ENCODE results near the gene AMD1. TPM values are rescaled to one million over a fixed set of nuclear protein-coding genes. Genes with fewer than 3 reads are reported as not detected.

The AMD1 gene
- total and polyA plus RNA-seq, 2 of the 8 experiments (the other 6 are each of a cell fraction or from before 2014, with no cell fraction given): 60.9 to 177 TPM

DNA sequence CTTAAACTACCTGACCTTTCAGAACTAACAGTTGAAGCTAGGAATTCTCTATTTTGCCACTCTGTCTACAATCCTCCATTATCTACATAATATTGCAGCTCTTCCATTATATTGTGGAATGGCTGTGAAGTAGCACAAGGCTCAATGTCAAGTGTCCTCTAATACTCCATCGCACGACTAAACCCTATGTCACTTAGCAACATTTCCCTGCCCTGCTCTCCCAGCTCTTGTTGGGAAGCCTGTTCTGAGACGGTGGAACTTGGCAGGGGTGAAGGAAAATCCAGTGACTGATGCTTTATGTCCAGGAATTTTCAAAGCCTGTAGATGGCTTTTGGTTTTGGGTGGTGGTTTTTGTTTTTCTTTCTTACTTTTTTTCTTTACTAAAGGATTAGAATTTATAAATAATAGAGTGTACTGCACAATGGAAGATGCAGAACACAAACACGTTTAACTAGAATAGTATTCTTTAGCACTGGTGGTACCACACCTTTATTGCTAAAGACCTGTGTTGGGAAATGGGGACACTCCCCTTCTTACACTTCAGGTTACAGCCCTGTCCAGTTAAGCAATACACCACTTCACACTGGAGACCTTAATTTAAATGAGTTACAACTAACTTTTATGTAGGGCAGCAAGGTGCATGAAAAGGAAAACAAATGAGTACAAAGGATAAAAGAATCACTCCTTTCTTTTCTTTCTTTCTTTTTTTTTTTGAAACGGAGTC lies 20.7 kb upstream of the AMD1 start (continued):
- TF ChIP-seq PHF8 (conservative IDR thresholded peaks at IDR 0.05; ENCODE audit: low read depth, low read length): no peak
- no peak for TF ChIP-seq RBBP5 (IDR thresholded peaks at IDR 0.05; ENCODE audit: borderline replicate concordance, low read depth, low read length)
- no peak for TF ChIP-seq POU5F1 (IDR thresholded peaks at IDR 0.05; ENCODE audit: low read depth, low read length)
- TF ChIP-seq, protein P1, sequence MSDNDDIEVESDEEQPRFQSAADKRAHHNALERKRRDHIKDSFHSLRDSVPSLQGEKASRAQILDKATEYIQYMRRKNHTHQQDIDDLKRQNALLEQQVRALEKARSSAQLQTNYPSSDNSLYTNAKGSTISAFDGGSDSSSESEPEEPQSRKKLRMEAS (IDR thresholded peaks at IDR 0.05): no peak
- no peak for TF ChIP-seq NANOG (IDR thresholded peaks at IDR 0.05; ENCODE audit: insufficient read depth, low read depth, low read length, poor library complexity, severe bottlenecking)
- no peak for TF ChIP-seq CEBPB (IDR thresholded peaks at IDR 0.05; ENCODE audit: low read depth, low read length)
- TF ChIP-seq BCL11A (IDR thresholded peaks at IDR 0.05; ENCODE audit: low read depth in 2 of 2, low read length in 2 of 2): no peak
- TF ChIP-seq SP1 (IDR thresholded peaks at IDR 0.05; ENCODE audit: low read depth, low read length): no peak
- TF ChIP-seq RAD21 (IDR thresholded peaks at IDR 0.05 in 1 of 2, conservative IDR thresholded peaks at IDR 0.05 in 1 of 2; ENCODE audit: low read depth in 2 of 2, low read length in 2 of 2): no peak
- TF ChIP-seq, protein P2, sequence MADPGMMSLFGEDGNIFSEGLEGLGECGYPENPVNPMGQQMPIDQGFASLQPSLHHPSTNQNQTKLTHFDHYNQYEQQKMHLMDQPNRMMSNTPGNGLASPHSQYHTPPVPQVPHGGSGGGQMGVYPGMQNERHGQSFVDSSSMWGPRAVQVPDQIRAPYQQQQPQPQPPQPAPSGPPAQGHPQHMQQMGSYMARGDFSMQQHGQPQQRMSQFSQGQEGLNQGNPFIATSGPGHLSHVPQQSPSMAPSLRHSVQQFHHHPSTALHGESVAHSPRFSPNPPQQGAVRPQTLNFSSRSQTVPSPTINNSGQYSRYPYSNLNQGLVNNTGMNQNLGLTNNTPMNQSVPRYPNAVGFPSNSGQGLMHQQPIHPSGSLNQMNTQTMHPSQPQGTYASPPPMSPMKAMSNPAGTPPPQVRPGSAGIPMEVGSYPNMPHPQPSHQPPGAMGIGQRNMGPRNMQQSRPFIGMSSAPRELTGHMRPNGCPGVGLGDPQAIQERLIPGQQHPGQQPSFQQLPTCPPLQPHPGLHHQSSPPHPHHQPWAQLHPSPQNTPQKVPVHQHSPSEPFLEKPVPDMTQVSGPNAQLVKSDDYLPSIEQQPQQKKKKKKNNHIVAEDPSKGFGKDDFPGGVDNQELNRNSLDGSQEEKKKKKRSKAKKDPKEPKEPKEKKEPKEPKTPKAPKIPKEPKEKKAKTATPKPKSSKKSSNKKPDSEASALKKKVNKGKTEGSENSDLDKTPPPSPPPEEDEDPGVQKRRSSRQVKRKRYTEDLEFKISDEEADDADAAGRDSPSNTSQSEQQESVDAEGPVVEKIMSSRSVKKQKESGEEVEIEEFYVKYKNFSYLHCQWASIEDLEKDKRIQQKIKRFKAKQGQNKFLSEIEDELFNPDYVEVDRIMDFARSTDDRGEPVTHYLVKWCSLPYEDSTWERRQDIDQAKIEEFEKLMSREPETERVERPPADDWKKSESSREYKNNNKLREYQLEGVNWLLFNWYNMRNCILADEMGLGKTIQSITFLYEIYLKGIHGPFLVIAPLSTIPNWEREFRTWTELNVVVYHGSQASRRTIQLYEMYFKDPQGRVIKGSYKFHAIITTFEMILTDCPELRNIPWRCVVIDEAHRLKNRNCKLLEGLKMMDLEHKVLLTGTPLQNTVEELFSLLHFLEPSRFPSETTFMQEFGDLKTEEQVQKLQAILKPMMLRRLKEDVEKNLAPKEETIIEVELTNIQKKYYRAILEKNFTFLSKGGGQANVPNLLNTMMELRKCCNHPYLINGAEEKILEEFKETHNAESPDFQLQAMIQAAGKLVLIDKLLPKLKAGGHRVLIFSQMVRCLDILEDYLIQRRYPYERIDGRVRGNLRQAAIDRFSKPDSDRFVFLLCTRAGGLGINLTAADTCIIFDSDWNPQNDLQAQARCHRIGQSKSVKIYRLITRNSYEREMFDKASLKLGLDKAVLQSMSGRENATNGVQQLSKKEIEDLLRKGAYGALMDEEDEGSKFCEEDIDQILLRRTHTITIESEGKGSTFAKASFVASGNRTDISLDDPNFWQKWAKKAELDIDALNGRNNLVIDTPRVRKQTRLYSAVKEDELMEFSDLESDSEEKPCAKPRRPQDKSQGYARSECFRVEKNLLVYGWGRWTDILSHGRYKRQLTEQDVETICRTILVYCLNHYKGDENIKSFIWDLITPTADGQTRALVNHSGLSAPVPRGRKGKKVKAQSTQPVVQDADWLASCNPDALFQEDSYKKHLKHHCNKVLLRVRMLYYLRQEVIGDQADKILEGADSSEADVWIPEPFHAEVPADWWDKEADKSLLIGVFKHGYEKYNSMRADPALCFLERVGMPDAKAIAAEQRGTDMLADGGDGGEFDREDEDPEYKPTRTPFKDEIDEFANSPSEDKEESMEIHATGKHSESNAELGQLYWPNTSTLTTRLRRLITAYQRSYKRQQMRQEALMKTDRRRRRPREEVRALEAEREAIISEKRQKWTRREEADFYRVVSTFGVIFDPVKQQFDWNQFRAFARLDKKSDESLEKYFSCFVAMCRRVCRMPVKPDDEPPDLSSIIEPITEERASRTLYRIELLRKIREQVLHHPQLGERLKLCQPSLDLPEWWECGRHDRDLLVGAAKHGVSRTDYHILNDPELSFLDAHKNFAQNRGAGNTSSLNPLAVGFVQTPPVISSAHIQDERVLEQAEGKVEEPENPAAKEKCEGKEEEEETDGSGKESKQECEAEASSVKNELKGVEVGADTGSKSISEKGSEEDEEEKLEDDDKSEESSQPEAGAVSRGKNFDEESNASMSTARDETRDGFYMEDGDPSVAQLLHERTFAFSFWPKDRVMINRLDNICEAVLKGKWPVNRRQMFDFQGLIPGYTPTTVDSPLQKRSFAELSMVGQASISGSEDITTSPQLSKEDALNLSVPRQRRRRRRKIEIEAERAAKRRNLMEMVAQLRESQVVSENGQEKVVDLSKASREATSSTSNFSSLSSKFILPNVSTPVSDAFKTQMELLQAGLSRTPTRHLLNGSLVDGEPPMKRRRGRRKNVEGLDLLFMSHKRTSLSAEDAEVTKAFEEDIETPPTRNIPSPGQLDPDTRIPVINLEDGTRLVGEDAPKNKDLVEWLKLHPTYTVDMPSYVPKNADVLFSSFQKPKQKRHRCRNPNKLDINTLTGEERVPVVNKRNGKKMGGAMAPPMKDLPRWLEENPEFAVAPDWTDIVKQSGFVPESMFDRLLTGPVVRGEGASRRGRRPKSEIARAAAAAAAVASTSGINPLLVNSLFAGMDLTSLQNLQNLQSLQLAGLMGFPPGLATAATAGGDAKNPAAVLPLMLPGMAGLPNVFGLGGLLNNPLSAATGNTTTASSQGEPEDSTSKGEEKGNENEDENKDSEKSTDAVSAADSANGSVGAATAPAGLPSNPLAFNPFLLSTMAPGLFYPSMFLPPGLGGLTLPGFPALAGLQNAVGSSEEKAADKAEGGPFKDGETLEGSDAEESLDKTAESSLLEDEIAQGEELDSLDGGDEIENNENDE (IDR thresholded peaks at IDR 0.05; ENCODE audit: insufficient replicate concordance, low read length): no peak

All from H1 (cell line).